Measurements from ENCODE around the gene DHRS3.

DHRS3 gene

GRCh38 chr1:12518931-12519692 lies 98.9 kb downstream of the DHRS3 start:
- DNase-seq (ENCODE audit: low spot score) = no peak
- no peak for FAIRE-seq

Measured in urothelium cell line (cell line).